SK-MEL-5 (cell line): Measurements from ENCODE around the gene NUP43. TPM values are rescaled to one million over a fixed set of nuclear protein-coding genes. Genes with fewer than 3 reads are reported as not detected.
A peak's percentile ranks its signal among the peaks of the same experiment; 100 is the strongest.
"Not testable (repeated sequence)": the region's sequence is repeated elsewhere in the genome, so short reads cannot be mapped to it uniquely, and the experiment has no call there.

ENCODE experiments used
- DNase-seq: peaks from one replicate; pipeline ENCODE4 v3.0.0-alpha.2; 2016; ENCODE audit warnings: low read depth, low spot score
- in situ Hi-C: cut with HindIII; loops from 2 replicates; pipeline ENCODE4 v1.10.0; 2016; ENCODE audit warnings: low sequenced_read_pairs, high pct_unique_total_duplicates, low pct_unique_long_range_greater_than_20kb
- total RNA-seq: library from RNA; depleted of rRNA; stranded (reverse); fragments of >200 nt; shearing (Covaris generic); gene quantifications from 2 replicates; pipeline ENCODE4 v1.2.3, GENCODE V29; 2014; rRNA removed

The NUP43 gene
- total RNA-seq, 1 experiment from 2014 or later: 33.4 TPM

GRCh38 chr6:149716181-149716963, 30.0 kb downstream of the NUP43 start:
- DNase-seq: peak; percentile 5
- in situ Hi-C loops: no loop called here

- DNase-seq: no peak
- in situ Hi-C loops: no loop called here
These were observed 31.9 kb downstream of the NUP43 start for GRCh38 chr6:149714442-149714841.

GRCh38 chr6:149711711-149712110, 34.6 kb downstream of the NUP43 start:
- in situ Hi-C loops: no loop called here
- DNase-seq: no peak

GRCh38 chr6:149701714-149702113, 44.6 kb downstream of the NUP43 start:
- no peak for DNase-seq
- in situ Hi-C loops: no loop called here

- in situ Hi-C loops: no loop called here
- peak; percentile 34 for DNase-seq
These were observed 47.2 kb downstream of the NUP43 start for GRCh38 chr6:149699150-149699549.

- in situ Hi-C loops: no loop called here
- DNase-seq: no peak
These were observed 48.2 kb downstream of the NUP43 start for GRCh38 chr6:149698175-149698574.

- no peak for DNase-seq
- in situ Hi-C loops: no loop called here
These were observed 49.4 kb downstream of the NUP43 start for GRCh38 chr6:149696901-149697300.

GRCh38 chr6:149694921-149695320, 51.4 kb downstream of the NUP43 start:
- in situ Hi-C loops: no loop called here
- no peak for DNase-seq

- no peak for DNase-seq
- in situ Hi-C loops: no loop called here
These were observed 55.1 kb downstream of the NUP43 start for GRCh38 chr6:149691201-149691600.

- DNase-seq: no peak
- in situ Hi-C loops: no loop called here
These were observed 60.1 kb downstream of the NUP43 start for GRCh38 chr6:149686230-149686629.

GRCh38 chr6:149683256-149683859, 63.0 kb downstream of the NUP43 start:
- in situ Hi-C loops: no loop called here

GRCh38 chr6:149681845-149682244, 64.5 kb downstream of the NUP43 start:
- in situ Hi-C loops, DNase-seq: not testable (repeated sequence)

More at GRCh38 chr6:149683256-149683859, 63.0 kb downstream of the NUP43 start:
- DNase-seq: no peak

GRCh38 chr6:149681209-149681608, 65.1 kb downstream of the NUP43 start:
- in situ Hi-C loops: no loop called here
- no peak for DNase-seq

GRCh38 chr6:149680503-149680902, 65.8 kb downstream of the NUP43 start:
- no peak for DNase-seq
- in situ Hi-C loops: no loop called here

Other genes with a start within 250 kb of the NUP43 start
- gene PPIL4, start 200.5 kb downstream of the NUP43 start, total RNA-seq: 21.3 and 22.0 TPM in 2 replicates
- gene GINM1, start 180.2 kb downstream of the NUP43 start, total RNA-seq: 28.1 and 29.0 TPM in 2 replicates
- 20.8 and 21.2 TPM in 2 replicates for gene KATNA1, start 97.8 kb downstream of the NUP43 start, total RNA-seq
- 12.8 and 17.1 TPM in 2 replicates for gene LATS1, start 28.4 kb downstream of the NUP43 start, total RNA-seq
- 194 and 197 TPM in 2 replicates for gene PCMT1, start 3.2 kb upstream of the NUP43 start, total RNA-seq
- 25.5 and 27.3 TPM in 2 replicates for gene LRP11, start 117.8 kb upstream of the NUP43 start, total RNA-seq
- not detected in 2 replicates for gene RAET1E, start 151.6 kb upstream of the NUP43 start, total RNA-seq
- gene RAET1G, start 176.6 kb upstream of the NUP43 start, total RNA-seq: not detected in 2 replicates
- 0.37 and 0.61 TPM in 2 replicates for gene ULBP2, start 195.5 kb upstream of the NUP43 start, total RNA-seq
- gene ULBP1, start 217.4 kb upstream of the NUP43 start, total RNA-seq: not detected in 2 replicates